Measurements from ENCODE around the gene SEPTIN8. TPM values are rescaled to one million over a fixed set of nuclear protein-coding genes. Genes with fewer than 3 reads are reported as not detected.
A peak's percentile ranks its signal among the peaks of the same experiment; 100 is the strongest.

SEPTIN8 gene
- polyA plus RNA-seq, 3 donors, result 78.6 to 82.1 (median 79.2) TPM

DNA sequence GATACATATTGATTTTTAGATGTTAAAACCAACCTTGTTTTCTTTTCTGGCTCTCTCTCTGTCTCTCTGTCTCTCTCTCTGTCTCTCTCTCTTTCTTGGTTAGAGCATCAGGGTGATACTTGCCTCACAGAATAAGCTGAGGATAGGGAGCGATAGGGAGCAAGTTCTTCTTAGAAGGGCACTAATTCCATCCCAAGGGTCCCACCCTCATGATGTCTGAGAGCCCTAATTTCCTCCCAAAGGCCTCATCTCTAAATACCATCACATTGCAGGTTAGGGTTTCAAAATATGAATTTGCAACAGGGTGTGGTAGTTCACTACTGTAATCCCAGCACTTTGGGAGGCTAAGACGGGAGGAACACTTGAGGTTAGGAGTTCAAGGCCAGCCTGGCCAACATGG lies 34.9 kb downstream of the SEPTIN8 start:
- no peak for DNase-seq (ENCODE audit: extremely low read depth in 1 of 11, low read depth in 9 of 11, low spot score in 4 of 11)

DNA sequence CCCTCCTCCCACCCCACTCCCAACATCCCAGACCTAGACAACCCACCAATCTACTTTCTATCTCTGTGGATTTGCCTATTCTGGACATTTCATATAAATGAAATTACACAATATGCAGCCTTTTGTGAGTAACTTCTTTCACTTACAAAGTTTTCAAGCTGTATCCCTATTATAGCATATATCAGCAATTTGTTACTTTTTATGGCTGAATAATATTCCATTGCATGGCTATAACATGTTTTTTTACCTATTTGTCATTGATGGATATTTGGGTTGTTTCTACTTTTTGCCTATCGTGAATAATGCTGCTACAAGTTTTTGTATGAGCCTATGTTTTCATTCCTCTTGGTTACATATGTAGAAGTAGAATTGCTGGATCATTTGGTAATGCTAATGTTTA lies 37.8 kb downstream of the SEPTIN8 start:
- DNase-seq (ENCODE audit: extremely low read depth in 1 of 11, low read depth in 9 of 11, low spot score in 4 of 11), result no peak

DNA sequence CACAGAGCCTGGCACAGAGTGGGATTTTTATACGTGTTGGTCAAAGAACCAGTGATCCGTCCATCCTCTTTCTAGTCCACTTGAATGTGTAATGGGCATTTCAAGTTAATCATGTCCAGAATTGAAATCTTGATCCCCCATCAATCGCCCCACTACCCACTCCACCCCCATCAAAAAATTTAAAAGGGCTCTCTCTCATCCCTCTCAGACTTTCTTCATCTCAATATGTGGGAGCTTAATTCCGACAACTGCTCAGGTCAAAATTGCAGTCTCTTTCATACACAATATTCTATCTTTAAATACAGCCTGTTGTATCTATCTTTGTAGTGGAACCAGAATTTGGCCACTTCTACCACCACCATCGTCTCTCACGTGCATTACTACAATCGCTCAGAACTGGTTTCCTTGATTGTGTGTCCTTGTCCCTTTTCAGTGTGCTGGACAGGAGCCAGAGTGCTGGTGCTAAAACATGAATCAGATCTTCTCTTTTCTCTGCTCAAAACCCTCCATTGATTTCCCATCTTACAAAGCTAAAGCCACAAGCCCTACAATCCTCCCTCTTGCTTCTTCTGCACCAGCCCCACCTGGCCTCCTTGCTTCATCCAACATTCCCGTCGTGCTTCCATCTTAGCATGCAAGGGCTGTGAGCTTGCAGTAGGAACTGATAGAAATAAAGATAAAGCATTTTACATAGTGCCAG lies 38.9 kb downstream of the SEPTIN8 start:
- no peak for DNase-seq (ENCODE audit: extremely low read depth in 1 of 11, low read depth in 9 of 11, low spot score in 4 of 11)

DNA sequence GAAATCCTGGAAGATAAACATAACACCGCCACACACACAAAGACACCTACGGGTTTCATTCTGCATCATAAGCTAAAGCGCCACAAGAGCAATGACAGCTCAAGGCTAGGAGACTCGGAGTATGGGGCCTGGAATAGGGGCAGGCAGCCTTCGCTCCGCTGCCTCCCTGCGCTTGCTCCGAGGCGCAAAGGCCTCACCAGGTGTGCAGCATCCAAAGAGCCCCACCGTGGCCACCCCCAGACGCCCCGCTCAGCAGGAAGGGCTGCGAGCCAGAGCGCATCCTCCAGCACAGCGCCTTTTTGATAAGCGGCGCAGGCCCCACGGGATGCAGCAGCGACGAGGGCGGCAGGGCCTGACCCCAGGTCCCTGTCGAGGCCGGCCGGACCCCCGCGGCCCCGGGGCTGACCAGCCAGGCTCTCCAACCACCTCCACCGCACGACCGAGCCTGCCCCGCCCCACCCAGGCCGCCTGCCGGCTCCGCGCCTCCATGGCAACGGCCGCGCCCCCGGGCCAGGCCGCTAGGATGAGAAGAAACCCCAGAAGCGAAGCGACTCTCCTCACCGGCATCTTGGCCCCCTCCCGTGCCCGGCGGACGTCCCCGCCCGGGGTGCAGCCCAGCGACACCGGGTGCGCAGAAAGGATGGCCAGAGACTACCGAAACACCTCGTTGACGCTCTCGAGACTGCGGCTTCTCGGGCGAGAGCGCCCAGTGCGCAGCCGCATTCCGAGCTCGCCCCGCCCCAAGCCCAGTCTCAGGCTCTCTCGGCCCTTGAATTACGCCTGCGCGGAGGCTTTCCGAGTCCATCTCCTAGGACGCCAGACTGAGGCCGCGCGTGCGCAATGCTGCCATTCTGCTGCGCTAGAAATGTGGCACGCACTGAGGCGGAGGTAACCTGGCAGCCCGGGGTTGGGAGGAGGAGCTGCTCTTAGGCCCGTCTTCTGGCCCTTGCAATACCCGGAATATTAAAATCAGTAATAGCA lies 39.9 kb downstream of the SEPTIN8 start, which contains the start of gene KIF3A:
Gene KIF3A (minus strand): TSS at position 694 of the 981 bp plus-strand sequence. CDS start 127 bp downstream, at position 567.
- DNase-seq (ENCODE audit: extremely low read depth in 1 of 11, low read depth in 9 of 11, low spot score in 4 of 11), result peak; percentile 73 to 91 (median 83)

DNA sequence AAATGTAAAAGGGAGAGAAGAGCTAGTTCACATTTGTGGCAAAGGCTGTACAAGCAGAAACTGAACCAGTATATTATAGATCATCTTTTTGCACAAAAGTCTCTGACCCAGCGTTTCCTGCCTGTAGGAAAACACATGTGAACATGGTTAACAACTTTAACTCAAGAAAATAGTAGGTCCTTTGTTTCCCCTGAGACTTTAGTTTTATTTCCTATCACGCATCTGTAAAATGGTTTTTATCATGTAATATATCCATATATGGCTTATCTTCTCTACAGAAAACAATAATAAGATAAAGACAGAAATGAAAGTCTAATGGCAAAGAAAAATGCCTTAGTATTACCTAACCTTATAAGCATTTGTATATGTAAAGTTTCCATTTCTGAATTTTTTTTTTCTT lies 42.4 kb downstream of the SEPTIN8 start:
- no peak for DNase-seq (ENCODE audit: extremely low read depth in 1 of 11, low read depth in 9 of 11, low spot score in 4 of 11)

- DNase-seq (ENCODE audit: extremely low read depth in 1 of 11, low read depth in 9 of 11, low spot score in 4 of 11), result no peak
These were observed 43.4 kb downstream of the SEPTIN8 start for GRCh38 chr5:132733499-132734148.

DNA sequence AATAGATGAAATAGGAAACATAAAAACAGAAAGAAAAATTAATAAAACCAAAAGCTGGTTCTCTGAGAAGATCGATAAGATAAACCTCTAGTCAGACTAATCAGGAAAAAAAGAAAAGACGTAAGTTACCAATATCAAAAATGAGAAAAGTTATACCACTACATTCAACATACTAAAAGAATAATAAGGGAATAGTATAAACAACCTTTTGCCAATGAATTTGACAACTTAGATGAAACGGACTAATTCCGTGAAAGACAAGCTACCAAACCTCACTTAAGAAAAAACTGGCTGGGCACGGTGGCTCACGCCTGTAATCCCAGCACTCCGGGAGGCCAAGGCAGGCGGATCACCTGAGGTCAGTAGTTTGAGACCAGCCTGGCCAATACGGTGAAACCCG lies 47.1 kb downstream of the SEPTIN8 start:
- no peak for DNase-seq (ENCODE audit: extremely low read depth in 1 of 11, low read depth in 9 of 11, low spot score in 4 of 11)

DNA sequence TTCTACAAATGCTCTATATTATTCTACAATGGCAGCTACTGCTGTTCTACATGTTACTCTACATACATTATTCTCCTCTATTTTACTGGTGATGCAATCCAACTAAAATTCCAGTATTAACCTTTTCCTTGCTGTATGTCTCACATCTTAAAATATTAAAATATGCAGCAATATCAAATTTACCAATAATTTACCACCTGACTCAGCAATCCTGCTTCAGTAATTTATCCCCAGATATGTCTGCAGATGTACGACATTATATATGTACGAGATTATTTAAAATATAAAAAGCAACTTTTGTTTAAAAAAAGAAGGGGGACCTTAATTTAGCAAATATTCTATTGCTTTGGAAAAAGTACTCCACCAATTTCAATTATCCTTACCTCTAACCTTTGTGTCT lies 51.3 kb downstream of the SEPTIN8 start:
- no peak for DNase-seq (ENCODE audit: extremely low read depth in 1 of 11, low read depth in 9 of 11, low spot score in 4 of 11)

- no peak for DNase-seq (ENCODE audit: extremely low read depth in 1 of 11, low read depth in 9 of 11, low spot score in 4 of 11)
These were observed 58.3 kb downstream of the SEPTIN8 start for GRCh38 chr5:132718544-132719312.

DNA sequence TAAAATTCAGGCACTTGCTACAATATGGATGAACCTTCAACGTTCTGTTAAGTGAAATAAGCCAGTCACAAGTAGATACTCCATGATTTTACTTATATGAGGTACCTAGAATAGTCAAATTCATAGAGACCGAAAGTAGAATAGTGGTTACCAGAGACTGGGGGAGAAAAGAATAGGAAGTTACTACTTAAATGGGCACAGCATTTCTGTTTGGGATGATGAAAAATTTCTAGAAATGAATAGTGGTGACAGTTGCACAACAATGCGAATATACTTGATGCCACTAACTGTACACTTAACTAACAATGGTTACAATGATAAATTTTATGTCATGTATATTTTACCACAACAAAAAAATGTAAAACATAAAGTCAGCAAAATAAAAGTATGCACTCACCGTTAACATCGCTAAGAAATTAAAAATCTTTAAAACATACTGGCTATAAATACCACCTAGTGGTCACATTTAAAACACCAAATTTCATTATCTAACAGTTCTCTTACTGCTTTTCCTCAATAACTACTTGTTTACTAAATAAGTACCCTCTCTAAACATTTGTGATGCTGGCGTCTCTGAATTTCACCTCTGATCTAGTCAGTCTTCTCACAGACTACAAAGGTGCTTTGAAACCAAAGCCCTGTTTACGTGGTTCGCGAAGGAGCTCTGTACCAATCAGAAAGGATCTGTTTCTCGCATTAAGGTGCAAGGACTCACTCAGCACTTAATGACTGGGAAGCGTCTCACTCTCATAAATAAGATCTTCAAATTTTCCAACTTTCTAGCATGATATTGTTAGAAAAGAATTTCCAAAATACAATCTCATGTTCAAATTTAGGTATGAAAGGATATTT lies 62.4 kb downstream of the SEPTIN8 start:
- DNase-seq (ENCODE audit: extremely low read depth in 1 of 11, low read depth in 9 of 11, low spot score in 4 of 11), result no peak

GRCh38 chr5:132708645-132709044 lies 68.4 kb downstream of the SEPTIN8 start:
- no peak for DNase-seq (ENCODE audit: extremely low read depth in 1 of 11, low read depth in 9 of 11, low spot score in 4 of 11)

DNA sequence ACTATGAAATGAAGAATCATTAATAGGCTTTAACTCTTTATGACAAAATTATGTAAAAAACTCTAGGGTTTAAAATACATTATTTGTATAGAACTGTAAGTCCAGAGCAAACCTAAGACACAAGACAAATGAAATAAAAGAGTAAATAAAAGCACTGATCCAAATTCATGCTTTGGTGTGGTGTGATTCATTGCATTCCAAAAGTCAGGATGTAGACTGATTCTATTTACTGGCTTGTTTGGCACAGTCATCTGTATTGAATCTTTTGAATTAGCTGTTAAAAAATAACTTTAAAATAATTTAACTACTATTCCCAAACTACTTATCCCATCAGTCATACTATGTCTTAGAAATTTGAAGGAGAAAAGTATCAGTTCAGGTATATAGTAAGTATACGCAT lies 72.2 kb downstream of the SEPTIN8 start:
- no peak for DNase-seq (ENCODE audit: extremely low read depth in 1 of 11, low read depth in 9 of 11, low spot score in 4 of 11)

Other genes starting within 250 kb of the SEPTIN8 start
- gene IL5, start 233.7 kb downstream of the SEPTIN8 start, polyA plus RNA-seq (ENCODE audit: insufficient read length in 3 of 3), result not detected
- gene RAD50, start 220.3 kb downstream of the SEPTIN8 start, polyA plus RNA-seq (ENCODE audit: insufficient read length in 3 of 3), result 10 to 100 TPM; 36.6 to 49.9 (median 48.8) TPM
- gene IL13, start 119.1 kb downstream of the SEPTIN8 start, polyA plus RNA-seq (ENCODE audit: insufficient read length in 3 of 3), result not detected
- gene IL4, start 103.2 kb downstream of the SEPTIN8 start, polyA plus RNA-seq (ENCODE audit: insufficient read length in 3 of 3), result under 1 TPM in 1 of 3 donors, not detected in 2; 0.38 TPM
- 10 to 100 TPM; 20.8 to 24.6 (median 21.3) TPM for gene KIF3A, start 39.7 kb downstream of the SEPTIN8 start, polyA plus RNA-seq (ENCODE audit: insufficient read length in 3 of 3)
- 1 to 10 TPM; 3.0 to 3.8 (median 3.7) TPM for gene CCNI2, start 29.8 kb downstream of the SEPTIN8 start, polyA plus RNA-seq (ENCODE audit: insufficient read length in 3 of 3)
- gene SOWAHA, start 36.1 kb upstream of the SEPTIN8 start, polyA plus RNA-seq (ENCODE audit: insufficient read length in 3 of 3), result 1 to 10 TPM; 3.0 to 5.3 (median 4.4) TPM
- 10 to 100 TPM; 10.8 to 26.7 (median 14.1) TPM for gene SHROOM1, start 53.4 kb upstream of the SEPTIN8 start, polyA plus RNA-seq (ENCODE audit: insufficient read length in 3 of 3)
- 1 to 10 TPM; 1.3 to 2.1 (median 1.7) TPM for gene GDF9, start 89.2 kb upstream of the SEPTIN8 start, polyA plus RNA-seq (ENCODE audit: insufficient read length in 3 of 3)
- 100 to 1,000 TPM; 202 to 236 (median 231) TPM for gene UQCRQ, start 89.4 kb upstream of the SEPTIN8 start, polyA plus RNA-seq (ENCODE audit: insufficient read length in 3 of 3)
- gene LEAP2, start 96.4 kb upstream of the SEPTIN8 start, polyA plus RNA-seq (ENCODE audit: insufficient read length in 3 of 3), result 1 to 10 TPM; 2.5 to 6.6 (median 5.7) TPM
- 10 to 100 TPM; 57.0 to 75.3 (median 69.6) TPM for gene AFF4, start 186.4 kb upstream of the SEPTIN8 start, polyA plus RNA-seq (ENCODE audit: insufficient read length in 3 of 3)
- gene ZCCHC10, start 249.3 kb upstream of the SEPTIN8 start, polyA plus RNA-seq (ENCODE audit: insufficient read length in 3 of 3), result 10 to 100 TPM; 28.8 to 36.8 (median 30.5) TPM

Measured in renal cortex interstitium (tissue), 11 donors.